SK-N-MC (cell line): Measurements from ENCODE around the gene MYO10.
A peak's percentile ranks its signal among the peaks of the same experiment; 100 is the strongest.

Experiments
- EZH2 ChIP-seq: fragments of 200-600 bp; sonication (generic); IDR thresholded peaks from one replicate; pipeline ENCODE4 v1.6.1; 2017; ENCODE audit warnings: antibody characterized with exemption
- POLR2AphosphoS5 ChIP-seq: IDR thresholded peaks from 2 replicates; pipeline ENCODE4 v1.6.1; 2012; ENCODE audit warnings: mild to moderate bottlenecking, low read depth, low read length, borderline replicate concordance

DNA sequence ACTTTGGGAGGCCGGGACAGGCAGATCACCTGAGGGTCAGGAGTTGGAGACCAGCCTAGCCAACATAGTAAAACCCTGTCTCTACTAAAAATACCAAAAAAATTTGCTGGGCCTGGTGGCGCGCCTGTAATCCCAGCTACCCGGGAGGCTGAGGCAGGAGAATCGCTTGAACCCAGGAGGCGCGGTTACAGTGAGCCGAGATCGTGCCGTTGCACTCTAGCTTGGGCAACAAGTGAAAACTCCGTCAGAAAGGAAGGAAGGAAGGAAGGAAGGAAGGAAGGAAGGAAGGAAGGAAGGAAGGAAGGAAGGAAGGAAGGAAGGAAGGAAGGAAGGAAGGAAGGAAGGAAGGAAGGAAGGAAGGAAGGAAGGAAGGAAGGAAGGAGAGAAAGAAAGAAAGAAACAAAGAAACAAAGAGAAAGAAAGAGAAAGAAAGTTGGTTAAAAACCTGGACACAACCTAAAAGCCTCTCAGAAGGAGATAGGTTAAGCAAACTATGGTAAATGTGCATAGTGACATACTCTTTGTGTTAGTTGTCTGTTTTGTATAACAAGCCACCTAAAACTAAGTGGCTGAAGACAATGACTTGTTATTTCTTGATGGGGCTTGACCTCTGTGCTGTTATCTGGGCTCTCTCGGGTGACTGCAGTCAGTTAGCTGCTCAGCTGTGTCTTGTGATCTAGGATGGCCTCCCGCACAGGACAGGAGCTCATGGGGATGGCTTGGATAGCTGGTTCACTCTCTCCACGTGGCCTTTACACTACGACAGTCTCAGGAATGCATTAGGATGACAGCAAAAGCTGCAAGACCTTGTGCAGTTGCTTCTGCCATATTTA lies 8.0 kb upstream of the MYO10 start:
- TF ChIP-seq EZH2 (no peak), POLR2AphosphoS5 (peak; percentile 70)
